Fibroblast of lung (primary cell): Measurements from ENCODE around the gene ABCG2. TPM values are rescaled to one million over a fixed set of nuclear protein-coding genes. Genes with fewer than 3 reads are reported as not detected.

Experiments
- DNase-seq, 2 donors: peaks; one replicate each; pipeline versions ENCODE4 v3.0.0 to v3.0.0-alpha.2; 2010; ENCODE audit warnings: low read depth in 2 of 2
- H2AFZ ChIP-seq: 2 replicates; pipeline ENCODE4 v1.5.1; 2012; ENCODE audit warnings: low read length, control low read depth, inconsistent platforms
- H3K27ac ChIP-seq: 2 replicates; pipeline ENCODE4 v1.5.1; 2011; ENCODE audit warnings: low read length, control low read depth; ENCODE audit not compliant: insufficient read depth
- H3K27me3 ChIP-seq: 2 replicates; pipeline ENCODE4 v1.5.1; 2011; ENCODE audit warnings: mild to moderate bottlenecking, low read length; ENCODE audit not compliant: control insufficient read depth, insufficient read depth
- H3K36me3 ChIP-seq: 2 replicates; pipeline ENCODE4 v1.5.1; 2011; ENCODE audit warnings: low read length; ENCODE audit not compliant: control insufficient read depth, insufficient read depth
- H3K4me1 ChIP-seq: 2 replicates; pipeline ENCODE4 v1.5.1; 2011; ENCODE audit warnings: low read length; ENCODE audit not compliant: control insufficient read depth, insufficient read depth; ENCODE audit errors: extremely low read depth
- H3K4me2 ChIP-seq: 2 replicates; pipeline ENCODE4 v1.5.1; 2011; ENCODE audit warnings: low read length, control low read depth; ENCODE audit not compliant: insufficient read depth; ENCODE audit errors: extremely low read depth
- H3K4me3 ChIP-seq, 4 experiments: fragments of 200-600 bp in 1 of 4; sonication (generic) in 1 of 4; replicated peaks in 1 of 4; 2 replicates each; pipeline ENCODE4 v1.5.1; 2011 to 2016; ENCODE audit warnings: low read length in 4 of 4, low read depth in 3 of 4, mild to moderate bottlenecking in 3 of 4, control low read depth in 2 of 4, inconsistent platforms in 1 of 4, mixed read lengths in 1 of 4; ENCODE audit not compliant: insufficient read depth in 1 of 4; ENCODE audit errors: control extremely low read depth in 1 of 4
- H3K79me2 ChIP-seq: 2 replicates; pipeline ENCODE4 v1.5.1; 2012; ENCODE audit warnings: mild to moderate bottlenecking, low read length, inconsistent platforms; ENCODE audit not compliant: control insufficient read depth, insufficient read depth
- H3K9ac ChIP-seq: 2 replicates; pipeline ENCODE4 v1.5.1; 2011; ENCODE audit warnings: mild to moderate bottlenecking, low read length, control low read depth; ENCODE audit not compliant: insufficient read depth
- H3K9me3 ChIP-seq: 2 replicates; pipeline ENCODE4 v1.5.1; 2012; ENCODE audit warnings: low read depth, low read length; ENCODE audit not compliant: control insufficient read depth, insufficient read depth
- H4K20me1 ChIP-seq: 2 replicates; pipeline ENCODE4 v1.5.1; 2011; ENCODE audit warnings: low read length; ENCODE audit not compliant: control insufficient read depth, insufficient read depth; ENCODE audit errors: extremely low read depth
- CTCF ChIP-seq, 2 donors: IDR thresholded peaks in 1 of 2; conservative IDR thresholded peaks in 1 of 2; 1 replicate in 1 of 2; 2 replicates in 1 of 2; pipeline ENCODE4 v1.5.1; 2011 to 2012; ENCODE audit warnings: low read length in 2 of 2, control low read depth in 1 of 2, inconsistent platforms in 1 of 2, low read depth in 1 of 2, mild to moderate bottlenecking in 1 of 2
- EZH2 ChIP-seq: IDR thresholded peaks from 2 replicates; pipeline ENCODE4 v1.5.1; 2012; ENCODE audit warnings: low read length, control low read depth, mild to moderate bottlenecking; ENCODE audit errors: missing control alignments
- polyA plus RNA-seq, 2 donors: library from polyadenylated mRNA; depleted of rRNA in 1 of 2; stranded (reverse) in 1 of 2; unstranded in 1 of 2; fragments of >200 nt; gene quantifications; 2 replicates each; pipeline ENCODE4 v1.2.1, GENCODE V29; 2011 to 2012; ENCODE audit warnings: missing spikeins in 1 of 2
- total RNA-seq: library from RNA; depleted of rRNA; stranded (reverse); fragments of >200 nt; gene quantifications from 2 replicates; pipeline ENCODE4 v1.2.1, GENCODE V29; 2014

The ABCG2 gene
- total and polyA plus RNA-seq, 2 donors (not counting 1 experiment from before 2014, with no cell fraction given) = 1.3 to 5.5 TPM

- Histone ChIP-seq H3K9ac (no peak overlapping the region), H3K79me2 (no peaks in the 10 kb centered on the region), H3K27me3 (no peaks in the 10 kb centered on the region), H3K4me2 (no peak overlapping the region), H3K9me3 (no peaks in the 10 kb centered on the region), H2AFZ (no peak overlapping the region), H3K4me1 (no peaks in the 10 kb centered on the region), H4K20me1 (no peaks in the 10 kb centered on the region), H3K36me3 (no peaks in the 10 kb centered on the region), H3K4me3 (no peak overlapping the region), H3K27ac (no peak overlapping the region)
- DNase-seq = no peak
- no peak for TF ChIP-seq CTCF (conservative IDR thresholded peaks at IDR 0.05 in 1 of 2, IDR thresholded peaks at IDR 0.05 in 1 of 2; ENCODE audit: low read depth in 1 of 2, low read length in 2 of 2)
- no peak for TF ChIP-seq EZH2
Observed at GRCh38 chr4:88166608-88167007, 8.2 kb upstream of the ABCG2 start.

DNA sequence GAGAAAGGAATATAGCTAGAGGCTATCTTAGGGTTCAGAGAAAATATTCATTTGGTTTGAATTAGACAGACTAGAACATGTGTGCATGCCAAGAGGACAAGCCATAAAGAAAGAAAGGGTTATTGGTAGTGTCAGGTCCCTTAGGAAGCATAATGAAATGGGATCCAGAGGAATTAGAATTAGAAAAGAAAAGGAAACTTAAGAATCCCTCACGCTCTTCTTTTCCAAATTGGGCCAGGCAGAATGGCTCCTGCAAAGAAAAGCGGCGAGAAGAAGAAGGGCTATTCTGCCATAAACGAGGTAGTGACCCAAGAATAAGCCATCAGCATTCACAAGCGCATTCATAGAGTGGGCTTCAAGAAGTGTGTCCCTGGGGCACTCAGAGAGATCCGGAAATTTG, 4.9 kb upstream of the ABCG2 start:
- Histone ChIP-seq H3K27ac (no peak overlapping the region), H3K4me1 (peaks cover 2% of the 10 kb centered on the region), H3K9me3 (no peaks in the 10 kb centered on the region), H2AFZ (no peak overlapping the region), H3K27me3 (no peaks in the 10 kb centered on the region), H3K79me2 (no peaks in the 10 kb centered on the region), H3K36me3 (no peaks in the 10 kb centered on the region), H4K20me1 (no peaks in the 10 kb centered on the region), H3K4me3 (no peak overlapping the region), H3K4me2 (no peak overlapping the region), H3K9ac (no peak overlapping the region)
- DNase-seq = no peak
- TF ChIP-seq CTCF (conservative IDR thresholded peaks at IDR 0.05 in 1 of 2, IDR thresholded peaks at IDR 0.05 in 1 of 2; ENCODE audit: low read depth in 1 of 2, low read length in 2 of 2) (no peak), EZH2 (no peak)

- peak in 1 of 2 donors; percentile 36 for DNase-seq
- Histone ChIP-seq H4K20me1 (no peaks in the 10 kb centered on the region), H3K27me3 (no peaks in the 10 kb centered on the region), H3K9ac (no peak overlapping the region), H2AFZ (no peak overlapping the region), H3K4me1 (peaks cover 2% of the 10 kb centered on the region), H3K36me3 (no peaks in the 10 kb centered on the region), H3K79me2 (no peaks in the 10 kb centered on the region), H3K4me3 (no peak overlapping the region), H3K27ac (no peak overlapping the region), H3K4me2 (no peak overlapping the region), H3K9me3 (no peaks in the 10 kb centered on the region)
- no peak for TF ChIP-seq CTCF (conservative IDR thresholded peaks at IDR 0.05 in 1 of 2, IDR thresholded peaks at IDR 0.05 in 1 of 2; ENCODE audit: low read depth in 1 of 2, low read length in 2 of 2)
- no peak for TF ChIP-seq EZH2
Observed at GRCh38 chr4:88162626-88163025, 4.2 kb upstream of the ABCG2 start.
